ENCODE data around the gene TXNIP.

The TXNIP gene

DNA sequence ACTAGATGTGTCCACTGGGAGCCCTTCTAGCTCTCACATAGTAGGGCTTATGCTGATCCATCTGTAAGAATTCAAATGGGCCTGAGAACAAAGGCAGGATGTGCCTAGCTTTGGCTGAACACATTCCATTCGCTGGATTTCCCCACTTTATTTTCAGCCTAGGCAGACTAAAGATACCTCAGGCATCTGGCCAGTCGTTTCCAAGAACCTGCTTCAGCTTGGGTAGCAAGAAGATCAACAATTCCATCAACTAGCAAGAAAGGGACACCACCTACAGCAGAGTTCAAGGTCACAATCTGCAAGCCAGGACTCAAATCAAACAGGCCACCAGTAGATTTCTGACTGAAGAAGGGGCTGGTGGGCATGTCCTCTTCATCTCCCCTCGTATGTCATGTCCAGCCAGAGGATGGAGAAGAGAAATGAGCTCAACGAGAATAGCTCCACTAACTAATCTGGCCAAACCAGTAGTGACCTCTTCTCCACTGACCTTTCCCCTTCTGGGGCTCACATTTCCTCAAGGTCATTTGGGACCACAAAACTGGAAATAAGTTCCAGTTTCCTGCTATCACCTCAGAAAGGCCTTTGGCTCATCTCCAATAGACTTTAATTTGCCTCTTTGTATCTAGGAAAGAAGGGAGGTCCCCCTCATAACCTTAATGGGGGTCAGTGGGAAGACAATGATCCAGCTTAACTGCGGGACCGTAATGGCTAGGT is 14.2 kb downstream of the TXNIP start:
- no peak for TF ChIP-seq ZFX (IDR thresholded peaks at IDR 0.05; ENCODE audit: borderline replicate concordance)
- TF ChIP-seq, protein P1, sequence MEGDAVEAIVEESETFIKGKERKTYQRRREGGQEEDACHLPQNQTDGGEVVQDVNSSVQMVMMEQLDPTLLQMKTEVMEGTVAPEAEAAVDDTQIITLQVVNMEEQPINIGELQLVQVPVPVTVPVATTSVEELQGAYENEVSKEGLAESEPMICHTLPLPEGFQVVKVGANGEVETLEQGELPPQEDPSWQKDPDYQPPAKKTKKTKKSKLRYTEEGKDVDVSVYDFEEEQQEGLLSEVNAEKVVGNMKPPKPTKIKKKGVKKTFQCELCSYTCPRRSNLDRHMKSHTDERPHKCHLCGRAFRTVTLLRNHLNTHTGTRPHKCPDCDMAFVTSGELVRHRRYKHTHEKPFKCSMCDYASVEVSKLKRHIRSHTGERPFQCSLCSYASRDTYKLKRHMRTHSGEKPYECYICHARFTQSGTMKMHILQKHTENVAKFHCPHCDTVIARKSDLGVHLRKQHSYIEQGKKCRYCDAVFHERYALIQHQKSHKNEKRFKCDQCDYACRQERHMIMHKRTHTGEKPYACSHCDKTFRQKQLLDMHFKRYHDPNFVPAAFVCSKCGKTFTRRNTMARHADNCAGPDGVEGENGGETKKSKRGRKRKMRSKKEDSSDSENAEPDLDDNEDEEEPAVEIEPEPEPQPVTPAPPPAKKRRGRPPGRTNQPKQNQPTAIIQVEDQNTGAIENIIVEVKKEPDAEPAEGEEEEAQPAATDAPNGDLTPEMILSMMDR (IDR thresholded peaks at IDR 0.05) = no peak
- H3K27ac ChIP-seq = no peak overlapping the region

DNA sequence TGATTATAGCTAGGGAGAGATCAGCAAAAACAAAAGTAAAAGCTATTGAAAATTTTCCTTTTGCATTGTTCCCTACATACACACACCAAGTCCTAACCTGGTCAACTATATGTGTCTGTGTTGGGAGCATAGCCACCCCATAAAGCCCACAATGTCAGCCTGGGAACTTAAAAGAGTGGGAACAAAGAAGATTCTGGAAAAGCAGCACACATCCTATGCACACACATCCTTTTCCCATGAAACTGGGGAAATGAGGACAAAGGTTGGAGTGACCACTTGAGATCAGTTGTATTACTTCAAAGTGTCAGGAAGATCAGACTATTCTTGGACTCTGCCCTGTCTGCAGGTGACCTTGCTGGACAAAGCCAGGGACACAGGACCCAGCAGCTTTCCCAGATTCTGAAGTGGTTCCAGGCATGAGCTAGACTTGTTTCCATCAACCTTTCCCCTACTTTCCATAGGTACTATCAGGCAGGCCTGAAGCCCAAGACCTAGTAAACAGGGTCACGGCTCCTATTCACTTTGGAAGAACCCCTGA is 15.9 kb downstream of the TXNIP start:
- H3K27ac ChIP-seq = peak overlapping the region; percentile 90
- no peak for TF ChIP-seq ZFX (IDR thresholded peaks at IDR 0.05; ENCODE audit: borderline replicate concordance)
- TF ChIP-seq, protein P1 (IDR thresholded peaks at IDR 0.05) = no peak

DNA sequence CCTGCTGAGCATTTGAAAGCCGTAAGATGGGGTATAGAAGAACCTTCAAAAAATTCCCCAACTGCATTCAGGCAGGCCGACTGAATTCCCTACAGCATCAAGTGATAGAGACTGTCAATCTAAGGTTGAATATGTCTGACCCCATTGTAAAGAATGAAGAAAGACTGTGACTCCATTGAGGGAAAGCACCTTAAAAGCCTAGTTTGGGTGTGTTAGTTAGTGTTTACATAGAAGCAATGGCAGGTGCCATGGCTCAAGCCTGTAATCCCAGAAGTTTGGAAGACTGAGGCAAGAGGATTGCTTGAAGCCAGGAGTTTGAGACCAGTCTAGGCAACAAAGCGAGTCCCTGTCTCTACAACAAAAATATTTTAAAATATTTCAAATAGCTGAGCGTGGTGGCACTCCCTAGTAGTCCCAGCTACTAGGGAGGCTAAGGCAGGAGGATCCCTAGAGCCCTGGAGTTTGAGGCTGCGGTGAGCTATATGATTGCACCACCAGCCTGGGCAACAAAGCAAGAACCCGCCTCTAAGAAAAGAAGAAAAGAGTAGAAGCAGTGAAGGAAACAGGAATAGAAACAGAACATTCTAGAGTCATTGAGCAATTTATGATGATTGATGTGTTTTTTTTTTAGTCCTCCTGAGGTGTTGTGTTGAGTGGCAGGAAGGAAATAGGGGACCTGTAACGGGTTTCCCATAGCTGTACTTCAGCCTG is 16.5 kb downstream of the TXNIP start:
- TF ChIP-seq, protein P1 (IDR thresholded peaks at IDR 0.05) = no peak
- TF ChIP-seq ZFX (IDR thresholded peaks at IDR 0.05; ENCODE audit: borderline replicate concordance) = no peak
- peak overlapping the region; percentile 90 for H3K27ac ChIP-seq

DNA sequence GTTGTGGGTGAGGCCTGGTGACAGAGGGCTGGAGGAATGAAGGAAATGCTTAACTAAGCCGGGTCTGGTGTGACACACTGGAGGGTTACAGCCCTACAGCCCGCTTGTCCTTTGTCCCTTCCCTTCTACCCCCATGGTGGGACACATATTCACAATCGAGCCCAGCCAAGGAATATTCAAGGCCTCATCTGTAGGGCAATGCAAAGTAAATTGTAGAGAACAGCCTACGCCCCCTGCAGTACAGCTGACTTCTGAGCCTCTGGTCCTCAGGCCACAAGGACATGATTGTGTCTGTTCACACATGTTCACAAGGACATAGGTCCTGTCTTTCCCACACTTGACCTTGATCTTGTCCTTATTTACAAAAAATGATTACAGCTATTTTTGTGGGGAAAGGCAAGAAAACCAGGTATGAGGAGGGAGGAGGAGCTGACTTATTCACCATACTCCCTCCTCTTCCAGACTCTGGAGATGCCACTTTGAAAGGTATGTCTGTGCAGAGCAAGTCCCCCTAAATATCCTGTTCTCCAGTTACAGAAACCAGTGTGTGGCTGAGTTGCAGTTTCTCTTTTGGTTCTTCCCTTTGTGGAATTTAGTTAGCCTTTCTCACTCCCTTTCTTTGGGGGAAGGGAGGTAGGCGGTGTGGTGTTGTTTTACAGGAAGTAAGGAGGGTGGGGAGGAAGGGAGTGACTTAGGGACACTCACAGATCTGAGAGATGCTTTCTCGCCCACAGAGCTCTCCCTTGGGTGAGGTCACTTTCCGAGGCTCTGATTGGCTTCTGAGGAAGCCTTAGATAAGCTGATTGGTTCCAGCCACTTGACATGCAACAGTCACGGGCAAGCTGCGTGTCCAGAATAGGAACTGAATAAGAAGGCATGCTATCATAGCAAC is 17.3 kb downstream of the TXNIP start:
- H3K27ac ChIP-seq = peak overlapping the region; percentile 90
- TF ChIP-seq ZFX (IDR thresholded peaks at IDR 0.05; ENCODE audit: borderline replicate concordance) = no peak
- TF ChIP-seq, protein P1 (IDR thresholded peaks at IDR 0.05) = peak; percentile 67

DNA sequence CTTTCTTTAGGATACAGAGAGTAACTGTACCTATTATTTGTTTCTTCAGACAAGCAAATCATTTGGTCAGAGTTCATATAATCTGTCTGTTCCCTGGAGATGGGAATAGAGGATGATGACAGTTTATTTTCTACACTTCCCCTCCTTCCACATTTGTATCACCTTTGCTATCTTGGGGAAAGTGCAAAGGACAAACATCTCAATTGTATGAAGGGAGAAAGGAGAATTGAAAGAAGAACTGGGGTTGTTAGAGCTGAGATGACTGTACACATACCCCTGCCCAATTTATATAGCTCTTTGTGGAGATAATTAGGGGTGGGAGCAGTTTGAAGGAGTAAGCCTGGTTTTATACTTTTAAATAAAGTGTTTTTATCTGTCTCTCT is 17.9 kb downstream of the TXNIP start:
- peak overlapping the region; percentile 90 for H3K27ac ChIP-seq
- TF ChIP-seq, protein P1 (IDR thresholded peaks at IDR 0.05) = no peak
- no peak for TF ChIP-seq ZFX (IDR thresholded peaks at IDR 0.05; ENCODE audit: borderline replicate concordance)

DNA sequence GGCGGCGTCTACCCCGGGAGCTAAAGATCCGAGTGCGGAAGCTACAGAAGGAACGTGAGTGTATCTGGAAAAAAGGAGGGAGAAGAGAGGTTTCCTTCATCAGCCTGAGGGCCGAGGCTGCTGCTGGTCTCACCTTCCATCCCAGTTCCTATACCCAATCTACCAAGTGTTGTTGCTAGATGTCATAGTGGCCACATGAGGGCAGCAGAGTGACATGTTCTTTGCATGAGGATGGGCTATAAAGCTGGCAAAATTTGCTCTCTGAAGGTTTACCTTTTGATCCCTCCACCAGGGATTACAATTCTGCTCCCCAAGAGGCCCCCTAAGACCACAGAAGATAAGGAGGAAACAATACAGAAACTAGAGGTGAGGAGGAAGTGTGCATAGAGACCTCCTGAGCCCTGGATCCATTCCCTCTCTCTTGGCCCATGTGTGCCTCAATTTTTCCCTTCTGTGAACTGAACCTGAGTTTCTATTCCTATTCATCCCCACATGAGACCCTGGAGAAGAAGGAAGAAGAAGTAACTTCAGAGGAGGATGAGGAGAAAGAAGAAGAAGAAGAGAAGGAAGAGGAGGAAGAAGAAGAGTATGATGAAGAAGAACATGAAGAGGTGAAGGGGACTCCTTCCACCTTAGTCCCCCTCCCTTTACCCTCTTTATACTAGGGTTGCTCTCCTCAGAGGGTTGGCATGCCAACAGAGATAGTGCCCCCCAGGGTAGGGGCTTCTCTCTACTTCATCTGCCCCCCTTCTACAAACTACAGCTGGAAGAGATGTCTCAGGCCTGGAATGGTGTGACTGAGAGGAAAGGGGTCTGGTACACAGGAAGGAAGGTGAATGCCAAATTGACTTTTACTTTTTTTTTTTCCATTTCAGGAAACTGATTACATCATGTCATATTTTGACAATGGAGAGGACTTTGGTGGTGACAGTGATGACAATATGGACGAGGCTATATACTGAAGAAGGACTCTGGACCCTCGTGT is 18.6 kb downstream of the TXNIP start:
- H3K27ac ChIP-seq = peak overlapping the region; percentile 90
- TF ChIP-seq, protein P1 (IDR thresholded peaks at IDR 0.05) = peak; percentile 97
- TF ChIP-seq ZFX (IDR thresholded peaks at IDR 0.05; ENCODE audit: borderline replicate concordance) = no peak

Measured in 22Rv1 (cell line).